ENCODE data around the gene ITGA7.
"Not testable (repeated sequence)": the region's sequence is repeated elsewhere in the genome, so short reads cannot be mapped to it uniquely, and the experiment has no call there.

The ITGA7 gene

DNA sequence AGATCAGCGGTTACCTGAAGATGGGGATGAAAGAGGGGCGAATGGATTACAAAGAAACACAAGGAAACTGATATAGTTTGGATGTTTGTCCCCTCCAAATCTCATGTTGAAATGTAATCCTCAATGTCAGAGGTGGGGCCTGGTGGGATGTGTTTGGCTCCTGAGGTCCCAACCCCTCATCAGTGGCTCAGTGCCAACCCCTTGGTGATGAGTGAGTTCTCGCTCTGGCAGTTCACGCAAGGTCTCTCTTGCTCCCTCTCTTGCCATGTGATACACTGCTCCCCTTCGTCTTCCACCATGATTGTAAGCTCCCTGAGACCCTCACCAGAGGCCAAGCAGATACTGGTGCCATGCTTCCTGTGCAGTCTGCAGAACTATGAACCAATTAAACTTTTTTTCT is 28.0 kb downstream of the ITGA7 start:
- no peak for DNase-seq (ENCODE audit: low read depth)

DNA sequence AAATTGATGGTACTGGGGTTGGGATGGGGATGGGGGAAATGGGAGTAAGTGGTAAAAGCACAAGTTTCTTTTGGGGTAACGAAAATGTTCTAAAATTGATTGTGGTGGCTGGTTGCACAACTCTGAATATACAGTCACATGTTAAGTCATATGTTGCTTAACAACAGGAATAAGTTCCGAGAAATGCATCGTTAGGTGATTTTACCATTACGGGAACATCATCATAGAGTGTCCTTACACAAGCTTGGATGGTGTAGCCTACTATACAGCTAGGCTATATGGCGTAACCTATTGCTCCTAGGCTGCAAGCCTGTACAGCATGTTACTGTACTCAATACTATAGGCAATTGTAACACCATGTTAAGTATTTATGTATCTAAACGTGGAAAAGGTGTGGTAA is 31.0 kb downstream of the ITGA7 start:
- DNase-seq (ENCODE audit: low read depth) = no peak

DNA sequence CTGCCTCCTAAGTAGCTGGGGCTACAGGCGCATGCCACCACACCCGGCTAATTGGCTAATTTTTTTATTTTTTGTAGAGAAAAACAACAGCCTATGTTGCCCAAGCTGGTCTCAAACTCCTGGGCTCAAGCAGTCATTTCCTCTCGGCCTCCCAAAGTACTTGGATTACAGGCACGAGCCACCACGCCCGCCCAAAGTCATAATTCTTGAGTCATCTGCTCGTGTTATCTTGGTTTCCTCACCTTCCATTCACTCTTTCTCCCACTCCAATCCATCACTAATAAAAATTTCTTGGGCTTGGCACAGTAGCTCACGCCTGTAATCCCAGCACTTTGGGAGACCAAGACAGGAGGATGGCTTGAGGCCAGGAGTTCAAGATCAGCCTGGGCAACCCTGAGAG is 32.0 kb downstream of the ITGA7 start:
- no peak for DNase-seq (ENCODE audit: low read depth)

DNA sequence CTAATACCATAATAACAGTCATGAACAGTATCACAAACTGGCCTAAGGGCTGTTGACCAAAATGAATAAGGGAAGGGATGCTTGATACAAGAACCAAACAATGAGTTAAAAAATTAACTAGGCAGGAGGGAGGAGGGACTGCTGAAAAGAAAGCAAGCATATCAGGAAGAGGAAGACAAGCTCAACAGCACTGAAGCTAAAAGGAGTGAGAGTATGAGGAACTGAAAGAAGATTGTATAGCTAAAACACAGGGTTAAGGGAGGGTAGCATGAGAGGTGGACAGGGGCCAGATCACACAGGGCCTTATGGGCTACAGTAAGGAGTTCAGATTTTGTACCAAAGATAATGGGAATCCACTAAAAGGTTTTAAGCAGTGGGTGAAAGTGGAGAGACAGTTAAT is 34.1 kb downstream of the ITGA7 start:
- DNase-seq (ENCODE audit: low read depth) = no peak

DNA sequence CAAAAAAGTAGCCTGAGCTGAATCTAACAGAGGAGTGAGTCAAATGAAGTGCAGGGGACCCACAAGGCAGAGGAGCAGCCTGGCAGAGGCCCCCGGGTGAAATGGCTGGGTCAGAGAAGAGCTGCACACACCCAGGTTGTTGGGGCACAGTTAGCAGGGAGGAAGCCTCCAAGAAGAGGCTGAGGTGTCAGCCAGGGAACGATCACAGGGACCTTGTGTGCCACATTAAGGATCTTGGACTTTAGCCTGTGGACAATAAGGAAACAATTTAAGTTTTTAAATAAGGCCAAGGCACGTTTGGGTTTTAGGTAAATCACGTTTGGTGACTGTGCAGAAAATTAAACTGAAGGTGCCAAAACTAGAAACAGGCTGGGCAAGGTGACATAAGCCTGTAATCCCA is 36.0 kb downstream of the ITGA7 start:
- DNase-seq (ENCODE audit: low read depth) = no peak

DNA sequence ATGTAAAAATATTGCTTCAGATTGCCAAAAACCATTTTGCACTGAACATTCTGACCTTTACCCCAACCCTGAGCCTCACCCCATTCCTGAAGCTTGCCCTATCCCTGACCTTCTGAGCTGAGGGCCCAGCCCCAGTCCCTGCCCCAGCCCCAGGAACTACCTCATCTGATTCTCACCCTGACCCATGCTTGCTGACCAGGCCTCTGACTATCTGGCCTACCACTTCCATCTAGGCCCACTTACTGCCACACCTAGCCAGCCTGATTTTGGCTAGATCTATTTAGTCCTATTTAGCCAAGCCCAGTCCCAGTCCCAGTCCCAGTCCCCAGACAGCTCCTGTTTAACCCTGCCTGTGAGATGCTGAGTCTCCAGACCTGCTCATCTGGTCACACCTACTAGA is 37.4 kb downstream of the ITGA7 start:
- DNase-seq (ENCODE audit: low read depth) = no peak

DNA sequence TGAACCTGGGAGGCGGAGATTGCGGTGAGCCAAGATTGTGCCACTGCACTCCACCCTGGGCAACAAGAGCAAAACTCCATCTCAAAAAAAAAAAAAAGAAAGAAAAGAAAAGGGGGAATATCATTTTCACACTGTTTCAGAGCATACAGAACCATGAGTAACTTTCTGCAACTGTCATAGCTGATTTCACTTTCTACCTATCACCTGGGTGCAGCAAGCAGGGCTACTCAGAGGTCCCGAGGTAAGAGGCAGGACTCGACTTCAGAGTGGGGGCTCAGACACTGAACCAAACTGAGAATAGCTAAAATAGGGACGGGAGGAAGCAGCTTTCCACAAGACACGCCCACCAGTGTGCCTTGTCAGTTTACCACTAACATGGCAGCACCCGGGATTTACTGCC is 41.2 kb downstream of the ITGA7 start:
- DNase-seq (ENCODE audit: low read depth) = no peak

DNA sequence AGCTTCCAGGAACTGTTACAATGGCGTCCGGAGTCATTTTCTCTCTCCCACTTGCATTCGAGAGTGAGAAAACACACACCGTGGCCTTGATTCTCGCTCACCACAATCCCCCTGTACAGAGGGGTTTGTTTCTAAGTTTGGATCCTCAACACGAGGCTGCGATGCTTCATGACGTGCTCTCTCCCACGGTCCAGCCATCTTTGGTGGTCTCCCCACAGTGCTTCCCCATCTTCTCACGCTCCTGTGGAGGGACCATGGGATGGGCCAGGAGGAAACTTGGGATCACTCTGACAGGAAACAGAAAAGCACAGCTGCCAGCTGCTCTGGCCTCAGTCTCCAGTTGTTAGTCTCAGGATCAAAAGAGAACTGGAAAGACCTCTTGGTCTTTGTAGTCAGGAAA is 42.9 kb downstream of the ITGA7 start:
- no peak for DNase-seq (ENCODE audit: low read depth)

DNA sequence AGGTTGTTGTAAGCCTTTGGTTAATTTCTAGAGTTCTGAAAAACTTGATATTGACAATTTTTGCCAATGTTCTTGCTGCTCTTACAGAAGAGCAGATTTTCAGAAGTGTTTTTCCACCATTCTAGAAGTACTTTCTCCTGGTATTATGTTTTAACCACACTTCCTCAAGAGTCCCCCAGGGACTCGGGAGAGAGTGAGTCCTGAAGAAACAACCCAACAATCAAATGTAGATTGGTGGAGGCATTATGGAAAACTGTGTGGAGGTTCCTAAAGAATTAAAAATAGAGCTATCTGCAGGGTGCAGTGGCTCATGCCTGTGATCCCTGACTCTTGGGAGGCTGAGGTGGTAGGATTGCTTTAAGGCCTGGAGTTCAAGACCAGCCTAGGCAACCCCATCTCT is 44.3 kb downstream of the ITGA7 start:
- no peak for DNase-seq (ENCODE audit: low read depth)

DNA sequence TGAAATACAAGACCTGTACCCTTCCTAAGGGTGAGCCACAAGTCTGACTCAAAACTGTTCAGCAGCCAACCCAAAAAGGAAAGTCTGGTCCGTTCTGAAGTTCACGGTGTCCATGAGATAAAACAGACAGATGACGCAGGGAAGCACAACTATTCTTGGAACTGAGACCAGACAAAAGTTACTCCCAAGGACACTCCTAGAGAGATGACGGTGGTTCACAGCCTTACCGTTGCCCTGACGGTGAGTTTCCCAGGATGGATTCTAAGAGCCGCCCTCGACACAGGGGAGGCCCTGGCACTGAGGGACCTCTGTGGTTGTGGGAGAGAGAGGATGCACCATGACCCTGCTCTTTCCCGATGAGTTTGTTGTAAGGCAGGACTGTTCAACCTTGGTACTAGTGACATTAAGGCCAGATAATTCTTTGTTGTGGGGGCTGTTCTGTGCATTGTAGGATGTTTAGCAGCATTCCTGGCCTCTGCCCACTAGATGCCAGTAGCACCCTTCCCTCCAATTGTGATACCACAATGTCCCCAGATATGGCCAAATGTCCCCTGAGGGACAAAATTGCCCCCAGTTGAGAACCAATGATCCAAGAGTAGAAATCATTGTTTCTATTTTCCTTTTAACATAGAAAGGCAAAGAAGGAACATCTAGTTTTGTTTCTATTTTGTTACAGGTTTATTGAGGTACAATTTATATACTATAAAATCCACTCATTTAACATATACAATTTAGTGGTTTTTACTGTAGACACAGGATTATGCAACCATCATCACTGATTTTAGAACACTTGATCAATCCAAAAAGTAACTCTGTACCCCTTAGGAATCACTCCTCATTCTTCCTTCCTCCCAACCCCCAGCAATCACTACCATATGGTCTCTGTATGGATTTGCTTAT is 48.0 kb downstream of the ITGA7 start:
- no peak for DNase-seq (ENCODE audit: low read depth)

DNA sequence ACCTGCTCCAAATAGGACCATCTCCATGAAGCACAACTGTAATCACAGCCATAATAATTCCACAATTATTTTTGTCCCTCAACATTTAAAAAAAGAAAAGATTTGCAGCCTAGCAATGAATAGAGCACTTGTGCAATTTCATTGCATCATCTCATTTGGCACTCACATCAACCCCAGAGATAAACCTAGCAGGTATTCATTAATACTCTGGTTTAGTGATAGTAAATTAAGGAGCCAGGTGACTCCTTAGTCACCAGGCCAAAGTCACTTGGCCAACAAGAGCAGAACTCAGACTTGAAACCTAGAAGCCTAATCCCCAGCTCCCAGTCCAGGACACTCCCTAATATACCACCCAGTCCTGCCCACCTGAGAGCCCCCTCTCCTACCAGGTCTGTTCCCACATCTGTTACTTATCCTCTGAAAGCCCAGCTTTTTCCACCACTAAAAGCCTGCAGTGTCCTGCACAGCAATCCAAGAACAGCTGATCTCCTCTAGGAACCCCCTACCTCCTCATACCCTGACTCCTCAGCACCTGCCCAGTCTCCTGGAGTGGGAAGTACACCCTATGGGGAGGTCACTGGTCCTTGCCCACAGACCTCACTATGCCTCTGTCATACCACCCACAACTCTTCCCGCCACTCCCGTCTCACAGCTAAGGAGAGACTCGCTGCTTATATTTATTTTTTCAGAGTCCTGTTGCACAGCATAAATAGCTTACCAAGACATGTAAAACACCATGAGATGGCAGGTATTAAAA is 48.9 kb downstream of the ITGA7 start:
- DNase-seq (ENCODE audit: low read depth) = no peak

DNA sequence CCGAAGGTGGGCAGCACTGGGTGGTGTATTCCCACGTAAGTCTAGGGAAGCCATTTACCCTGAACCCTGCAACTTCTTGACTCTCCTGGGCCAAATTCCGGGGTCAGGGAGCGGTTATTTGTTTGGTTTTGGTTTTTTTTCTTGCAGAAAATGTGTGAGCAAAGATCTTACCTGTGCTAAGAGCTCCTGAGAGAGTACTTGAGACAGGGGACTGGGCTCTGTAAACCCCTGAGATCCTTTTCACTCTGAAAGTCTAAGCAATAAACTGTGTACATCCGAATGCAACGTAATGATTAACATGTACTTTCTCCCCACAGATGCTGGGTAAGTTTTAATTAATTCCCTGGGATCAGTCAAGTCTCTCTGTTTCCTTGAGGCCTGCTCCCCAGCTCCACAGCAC is 49.5 kb downstream of the ITGA7 start:
- no peak for DNase-seq (ENCODE audit: low read depth)

DNA sequence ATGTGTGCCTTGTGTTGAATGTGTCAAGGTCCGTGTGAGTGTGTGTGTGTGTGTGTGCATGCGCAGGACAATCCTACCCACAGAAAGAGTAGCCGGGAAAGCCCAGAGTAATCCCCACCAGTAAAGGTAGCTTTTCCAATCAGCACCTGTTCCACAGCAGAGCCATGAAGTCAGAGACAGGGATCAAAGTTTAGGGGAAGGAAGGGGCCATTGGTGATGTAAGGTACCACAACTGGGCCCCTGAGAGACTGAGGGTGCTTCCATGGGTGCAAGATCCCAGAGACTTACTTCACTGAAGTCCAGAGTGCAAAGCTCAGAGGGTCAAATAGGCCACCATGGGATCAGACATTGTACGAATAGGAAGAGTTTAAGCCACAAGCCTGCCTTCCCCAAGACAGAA is 50.5 kb downstream of the ITGA7 start:
- no peak for DNase-seq (ENCODE audit: low read depth)

DNA sequence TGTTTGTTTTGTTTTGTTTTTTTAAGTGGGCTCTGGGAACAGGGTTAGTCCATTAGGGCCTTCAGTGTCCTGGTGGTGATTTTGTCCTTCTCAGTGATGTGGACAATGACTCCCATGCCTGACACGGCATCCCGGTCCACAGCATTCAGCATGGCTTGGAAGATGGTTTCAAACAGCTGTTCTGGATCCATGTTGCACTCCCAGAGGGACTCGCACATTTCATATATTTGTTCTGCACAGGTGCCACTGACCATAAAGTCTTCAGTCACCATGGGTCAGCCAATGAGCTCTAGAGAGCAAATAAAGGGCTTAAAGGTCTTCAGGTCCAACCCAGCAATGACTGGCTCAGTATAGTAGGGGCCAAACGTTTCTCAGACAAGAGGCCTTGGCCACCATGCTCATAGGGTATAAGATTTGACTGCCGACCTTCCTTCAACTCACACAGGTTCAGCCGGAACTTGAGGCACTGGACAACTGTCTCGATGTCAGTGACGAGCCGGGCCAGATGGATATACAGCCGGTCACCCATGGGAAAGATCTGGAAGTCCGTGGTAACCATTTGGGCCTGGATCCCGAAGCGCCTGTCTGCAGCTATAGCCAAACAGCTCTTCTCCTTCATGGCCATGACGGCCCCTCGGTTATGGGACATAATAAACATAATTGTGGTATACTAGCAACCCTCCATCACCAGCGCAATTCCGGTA is 53.0 kb downstream of the ITGA7 start:
- DNase-seq (ENCODE audit: low read depth) = no peak

DNA sequence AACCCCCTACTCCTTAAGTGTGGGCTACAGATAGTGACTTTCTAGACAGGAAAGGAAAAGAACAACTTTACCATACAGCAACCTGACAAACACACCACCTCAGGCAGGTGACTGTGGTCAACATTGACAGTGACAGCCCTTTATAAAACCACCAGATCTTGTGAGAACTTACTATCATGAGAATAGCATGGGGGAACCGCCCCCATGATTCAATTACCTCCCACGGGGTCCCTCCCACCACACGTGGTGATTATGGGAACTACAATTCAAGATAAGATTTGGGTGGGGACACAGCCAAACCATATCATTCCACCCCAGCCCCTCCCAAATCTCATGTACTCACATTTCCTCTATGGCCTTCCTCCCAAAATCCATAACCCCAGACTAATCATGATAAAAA is 54.7 kb downstream of the ITGA7 start:
- no peak for DNase-seq (ENCODE audit: low read depth)

DNA sequence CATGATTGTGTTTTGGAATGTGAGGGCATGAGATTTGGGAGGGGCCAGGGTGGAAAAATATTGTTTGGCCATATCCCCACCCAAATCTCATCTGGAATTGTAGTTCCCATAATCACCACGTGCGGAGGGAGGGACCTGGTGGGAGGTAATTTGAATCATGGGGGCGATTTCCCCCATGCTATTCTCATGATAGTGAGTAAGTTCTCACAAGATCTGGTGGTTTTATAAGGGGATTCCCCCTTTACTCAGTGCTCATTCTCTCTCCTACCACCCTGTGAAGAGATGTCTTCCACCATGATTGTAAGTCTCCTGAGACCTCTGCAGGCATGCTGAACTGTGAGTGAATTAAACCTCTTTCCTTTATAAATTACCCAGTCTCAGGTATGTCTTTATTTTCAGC is 55.4 kb downstream of the ITGA7 start:
- DNase-seq (ENCODE audit: low read depth) = no peak

DNA sequence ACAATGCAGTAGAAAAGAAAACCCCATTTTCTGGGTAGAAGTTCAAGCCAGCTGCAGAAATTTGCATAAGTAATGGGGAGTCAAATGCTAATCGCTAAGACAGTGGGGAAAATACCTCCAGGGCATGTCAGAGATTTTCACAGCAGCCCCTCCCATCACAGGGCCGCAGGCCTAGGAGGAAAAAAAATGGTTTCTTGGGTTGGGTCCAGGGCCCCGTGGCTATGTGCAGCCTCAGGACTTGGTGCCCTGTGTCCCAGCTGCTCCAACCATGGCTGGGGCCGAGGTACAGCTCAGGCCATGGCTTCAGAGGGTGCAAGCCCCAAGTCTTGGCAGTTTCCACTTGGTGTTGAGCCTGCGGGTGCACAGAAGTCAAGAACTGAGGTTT is 56.4 kb downstream of the ITGA7 start:
- DNase-seq (ENCODE audit: low read depth) = no peak

DNA sequence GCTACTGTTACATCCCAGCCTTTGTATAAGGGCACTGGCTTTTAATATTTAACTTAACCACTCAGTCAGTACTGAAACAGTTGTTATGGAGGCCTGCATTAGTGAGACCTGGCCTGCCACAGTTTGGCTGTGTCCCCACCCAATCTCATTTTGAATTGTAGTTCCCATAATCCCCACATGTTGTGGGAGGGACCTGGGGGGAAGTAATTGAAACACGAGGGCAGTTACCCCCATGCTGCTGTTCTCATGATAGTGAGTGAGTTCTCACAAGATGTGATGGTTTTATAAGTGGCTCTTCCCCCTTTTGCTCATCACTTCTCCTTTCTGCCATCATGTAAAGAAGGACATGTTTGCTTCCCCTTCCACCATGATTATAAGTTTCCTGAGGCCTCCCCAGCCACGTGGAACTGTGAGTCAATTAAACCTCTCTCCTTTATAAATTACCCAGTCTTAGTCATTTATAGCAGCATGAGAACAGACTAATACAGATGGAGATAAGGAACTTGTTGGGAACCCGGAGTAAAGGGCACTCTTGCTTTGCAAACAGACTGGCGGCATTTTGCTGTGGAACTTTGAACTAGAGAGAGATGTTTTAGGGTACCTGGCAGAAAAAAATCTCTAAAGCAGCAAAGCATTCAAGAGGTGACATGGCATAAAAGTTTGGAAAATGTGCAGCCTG is 56.9 kb downstream of the ITGA7 start:
- DNase-seq (ENCODE audit: low read depth) = not testable (repeated sequence)

DNA sequence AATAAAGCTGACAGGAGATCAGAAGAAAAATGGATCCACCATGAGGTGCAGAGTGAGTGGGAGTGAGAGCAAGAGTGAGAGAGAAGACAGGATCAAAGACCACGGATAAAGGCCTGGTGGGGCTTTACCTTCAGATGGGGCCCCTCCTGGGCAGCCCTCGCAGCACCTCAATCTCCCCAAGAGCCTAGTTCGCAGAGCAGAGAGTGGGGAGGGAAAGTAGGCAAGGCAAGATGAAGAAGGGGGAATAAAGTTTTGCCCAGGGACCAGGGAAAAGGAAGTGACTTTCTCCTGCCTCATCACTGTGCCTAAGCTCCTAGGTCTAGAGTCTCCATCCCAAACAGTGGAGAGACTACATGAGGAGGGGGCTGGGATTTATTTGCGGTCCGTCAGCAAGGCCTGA is 60.7 kb downstream of the ITGA7 start:
- DNase-seq (ENCODE audit: low read depth) = no peak

DNA sequence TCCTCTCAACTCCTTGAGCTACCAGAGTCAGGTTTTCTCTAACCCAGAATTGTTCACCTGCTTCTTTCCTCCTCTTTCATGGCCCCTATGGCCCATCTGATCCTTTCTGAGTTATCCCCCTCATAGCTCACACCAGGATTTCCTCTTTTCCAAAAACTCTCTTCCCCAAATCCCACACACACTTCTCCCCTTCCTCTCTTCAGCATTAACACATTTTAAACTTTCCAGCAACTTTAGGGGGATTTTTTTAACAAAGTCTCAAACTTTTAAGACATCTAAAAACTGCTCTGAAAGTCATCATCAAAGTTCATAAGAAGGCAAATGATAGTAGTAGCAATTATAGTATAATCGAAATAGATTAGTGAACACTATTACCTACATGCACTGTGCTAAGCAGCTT is 63.1 kb downstream of the ITGA7 start:
- DNase-seq (ENCODE audit: low read depth) = no peak

DNA sequence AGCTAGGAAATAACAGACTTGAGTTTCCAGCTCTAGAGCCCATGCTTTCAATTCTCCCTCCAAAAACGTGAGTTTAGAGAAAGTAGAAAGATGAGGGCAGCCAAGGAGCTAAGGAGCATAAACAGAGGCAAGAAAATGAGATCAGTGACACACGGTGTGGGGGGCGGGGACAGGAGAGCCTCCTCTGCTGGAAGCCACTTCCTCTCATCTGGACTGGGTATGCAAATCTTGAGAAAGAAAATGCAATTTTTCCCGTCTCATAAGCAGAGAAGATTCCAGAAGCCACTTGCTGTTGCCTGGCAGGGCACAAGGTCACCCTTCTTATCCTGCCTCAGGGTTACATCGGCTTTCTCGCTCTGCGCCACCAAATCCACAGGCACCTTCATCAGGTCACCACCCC is 65.0 kb downstream of the ITGA7 start:
- no peak for DNase-seq (ENCODE audit: low read depth)

DNA sequence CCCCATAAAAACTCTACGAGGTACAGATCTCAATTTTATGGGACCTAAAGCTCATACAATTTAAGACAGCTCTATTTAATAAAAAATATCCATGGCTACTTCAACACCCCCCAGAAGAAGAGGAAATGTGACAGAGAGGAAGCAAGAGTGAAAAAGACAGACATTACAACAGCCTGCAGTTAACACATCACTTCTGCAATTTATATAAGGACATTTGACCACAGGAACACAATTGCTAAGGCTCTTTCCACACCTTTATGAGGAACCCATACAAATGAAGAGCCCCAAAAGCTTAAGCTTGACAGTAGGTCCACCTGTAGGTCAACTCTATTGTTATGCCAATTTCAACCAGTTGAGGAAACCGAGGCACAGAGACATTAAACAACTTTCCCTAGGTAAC is 65.4 kb downstream of the ITGA7 start:
- no peak for DNase-seq (ENCODE audit: low read depth)
